Measurements from ENCODE around the gene ANKS4B.

DNA sequence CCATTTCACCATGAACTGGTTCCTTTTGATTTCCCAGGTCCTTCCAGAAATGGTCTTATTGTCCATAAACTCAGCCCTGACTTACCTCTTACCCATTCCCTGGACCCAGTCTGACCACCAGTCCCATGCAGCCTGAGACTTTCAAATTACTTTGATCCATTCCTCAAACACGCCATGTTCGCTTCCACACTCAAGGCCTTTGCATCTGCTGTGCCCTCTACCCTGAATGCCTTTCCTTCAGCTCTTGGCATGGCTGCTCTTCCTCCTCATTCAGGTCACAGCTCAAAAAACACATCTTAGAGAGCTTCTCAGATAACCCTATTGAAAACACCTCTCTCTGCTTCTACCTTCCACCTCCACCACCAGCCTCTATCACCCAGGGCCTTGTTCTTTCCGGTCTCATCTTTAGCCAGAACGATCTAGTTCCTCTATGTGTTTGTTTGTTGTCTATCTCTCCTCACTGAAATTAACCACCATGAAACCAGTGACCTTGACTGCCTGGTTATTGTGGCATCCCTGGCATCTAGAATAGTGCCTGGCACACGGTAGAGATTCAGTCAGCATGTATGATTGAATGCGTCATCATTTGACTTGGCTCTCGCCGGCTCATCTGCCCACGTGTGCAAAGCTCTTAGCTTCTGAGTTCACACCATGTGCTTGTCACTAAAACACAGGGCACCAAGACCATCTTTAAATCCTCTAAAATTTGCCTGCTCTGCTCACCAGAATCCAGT lies 31.8 kb downstream of the ANKS4B start:
- TF ChIP-seq SP1 (IDR thresholded peaks at IDR 0.05): no peak
- TF ChIP-seq YY1 (IDR thresholded peaks at IDR 0.05): peak; percentile 96
- TF ChIP-seq, protein P1, sequence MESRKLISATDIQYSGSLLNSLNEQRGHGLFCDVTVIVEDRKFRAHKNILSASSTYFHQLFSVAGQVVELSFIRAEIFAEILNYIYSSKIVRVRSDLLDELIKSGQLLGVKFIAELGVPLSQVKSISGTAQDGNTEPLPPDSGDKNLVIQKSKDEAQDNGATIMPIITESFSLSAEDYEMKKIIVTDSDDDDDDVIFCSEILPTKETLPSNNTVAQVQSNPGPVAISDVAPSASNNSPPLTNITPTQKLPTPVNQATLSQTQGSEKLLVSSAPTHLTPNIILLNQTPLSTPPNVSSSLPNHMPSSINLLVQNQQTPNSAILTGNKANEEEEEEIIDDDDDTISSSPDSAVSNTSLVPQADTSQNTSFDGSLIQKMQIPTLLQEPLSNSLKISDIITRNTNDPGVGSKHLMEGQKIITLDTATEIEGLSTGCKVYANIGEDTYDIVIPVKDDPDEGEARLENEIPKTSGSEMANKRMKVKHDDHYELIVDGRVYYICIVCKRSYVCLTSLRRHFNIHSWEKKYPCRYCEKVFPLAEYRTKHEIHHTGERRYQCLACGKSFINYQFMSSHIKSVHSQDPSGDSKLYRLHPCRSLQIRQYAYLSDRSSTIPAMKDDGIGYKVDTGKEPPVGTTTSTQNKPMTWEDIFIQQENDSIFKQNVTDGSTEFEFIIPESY (IDR thresholded peaks at IDR 0.05): peak; percentile 30
- TF ChIP-seq, protein P2, sequence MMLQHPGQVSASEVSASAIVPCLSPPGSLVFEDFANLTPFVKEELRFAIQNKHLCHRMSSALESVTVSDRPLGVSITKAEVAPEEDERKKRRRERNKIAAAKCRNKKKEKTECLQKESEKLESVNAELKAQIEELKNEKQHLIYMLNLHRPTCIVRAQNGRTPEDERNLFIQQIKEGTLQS (IDR thresholded peaks at IDR 0.05): no peak
- TF ChIP-seq, protein P3, sequence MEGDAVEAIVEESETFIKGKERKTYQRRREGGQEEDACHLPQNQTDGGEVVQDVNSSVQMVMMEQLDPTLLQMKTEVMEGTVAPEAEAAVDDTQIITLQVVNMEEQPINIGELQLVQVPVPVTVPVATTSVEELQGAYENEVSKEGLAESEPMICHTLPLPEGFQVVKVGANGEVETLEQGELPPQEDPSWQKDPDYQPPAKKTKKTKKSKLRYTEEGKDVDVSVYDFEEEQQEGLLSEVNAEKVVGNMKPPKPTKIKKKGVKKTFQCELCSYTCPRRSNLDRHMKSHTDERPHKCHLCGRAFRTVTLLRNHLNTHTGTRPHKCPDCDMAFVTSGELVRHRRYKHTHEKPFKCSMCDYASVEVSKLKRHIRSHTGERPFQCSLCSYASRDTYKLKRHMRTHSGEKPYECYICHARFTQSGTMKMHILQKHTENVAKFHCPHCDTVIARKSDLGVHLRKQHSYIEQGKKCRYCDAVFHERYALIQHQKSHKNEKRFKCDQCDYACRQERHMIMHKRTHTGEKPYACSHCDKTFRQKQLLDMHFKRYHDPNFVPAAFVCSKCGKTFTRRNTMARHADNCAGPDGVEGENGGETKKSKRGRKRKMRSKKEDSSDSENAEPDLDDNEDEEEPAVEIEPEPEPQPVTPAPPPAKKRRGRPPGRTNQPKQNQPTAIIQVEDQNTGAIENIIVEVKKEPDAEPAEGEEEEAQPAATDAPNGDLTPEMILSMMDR (IDR thresholded peaks at IDR 0.05; ENCODE audit: low read depth, low read length, missing input control): no peak
- TF ChIP-seq, protein P4, sequence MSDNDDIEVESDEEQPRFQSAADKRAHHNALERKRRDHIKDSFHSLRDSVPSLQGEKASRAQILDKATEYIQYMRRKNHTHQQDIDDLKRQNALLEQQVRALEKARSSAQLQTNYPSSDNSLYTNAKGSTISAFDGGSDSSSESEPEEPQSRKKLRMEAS (IDR thresholded peaks at IDR 0.05): peak; percentile 99
- TF ChIP-seq TAF1 (conservative IDR thresholded peaks at IDR 0.05): no peak
- TF ChIP-seq, protein P5, sequence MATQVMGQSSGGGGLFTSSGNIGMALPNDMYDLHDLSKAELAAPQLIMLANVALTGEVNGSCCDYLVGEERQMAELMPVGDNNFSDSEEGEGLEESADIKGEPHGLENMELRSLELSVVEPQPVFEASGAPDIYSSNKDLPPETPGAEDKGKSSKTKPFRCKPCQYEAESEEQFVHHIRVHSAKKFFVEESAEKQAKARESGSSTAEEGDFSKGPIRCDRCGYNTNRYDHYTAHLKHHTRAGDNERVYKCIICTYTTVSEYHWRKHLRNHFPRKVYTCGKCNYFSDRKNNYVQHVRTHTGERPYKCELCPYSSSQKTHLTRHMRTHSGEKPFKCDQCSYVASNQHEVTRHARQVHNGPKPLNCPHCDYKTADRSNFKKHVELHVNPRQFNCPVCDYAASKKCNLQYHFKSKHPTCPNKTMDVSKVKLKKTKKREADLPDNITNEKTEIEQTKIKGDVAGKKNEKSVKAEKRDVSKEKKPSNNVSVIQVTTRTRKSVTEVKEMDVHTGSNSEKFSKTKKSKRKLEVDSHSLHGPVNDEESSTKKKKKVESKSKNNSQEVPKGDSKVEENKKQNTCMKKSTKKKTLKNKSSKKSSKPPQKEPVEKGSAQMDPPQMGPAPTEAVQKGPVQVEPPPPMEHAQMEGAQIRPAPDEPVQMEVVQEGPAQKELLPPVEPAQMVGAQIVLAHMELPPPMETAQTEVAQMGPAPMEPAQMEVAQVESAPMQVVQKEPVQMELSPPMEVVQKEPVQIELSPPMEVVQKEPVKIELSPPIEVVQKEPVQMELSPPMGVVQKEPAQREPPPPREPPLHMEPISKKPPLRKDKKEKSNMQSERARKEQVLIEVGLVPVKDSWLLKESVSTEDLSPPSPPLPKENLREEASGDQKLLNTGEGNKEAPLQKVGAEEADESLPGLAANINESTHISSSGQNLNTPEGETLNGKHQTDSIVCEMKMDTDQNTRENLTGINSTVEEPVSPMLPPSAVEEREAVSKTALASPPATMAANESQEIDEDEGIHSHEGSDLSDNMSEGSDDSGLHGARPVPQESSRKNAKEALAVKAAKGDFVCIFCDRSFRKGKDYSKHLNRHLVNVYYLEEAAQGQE (IDR thresholded peaks at IDR 0.05): peak; percentile 68
- peak in 1 of 2 donors; percentile 23 for TF ChIP-seq RAD21 (IDR thresholded peaks at IDR 0.05)
- TF ChIP-seq GABPA (IDR thresholded peaks at IDR 0.05 in 1 of 2, conservative IDR thresholded peaks at IDR 0.05 in 1 of 2): no peak
- TF ChIP-seq EGR1 (IDR thresholded peaks at IDR 0.05; ENCODE audit: low read depth in 2 of 2): no peak
- peak in 1 of 2 donors; percentile 87 for TF ChIP-seq RXRA (IDR thresholded peaks at IDR 0.05)
- TF ChIP-seq FOXA1 (IDR thresholded peaks at IDR 0.05): peak; percentile 23
- no peak for TF ChIP-seq HNF4G (IDR thresholded peaks at IDR 0.05)
